GM18526 (cell line): ENCODE data around the gene SNAPC1.

Experiments used
- POLR2A ChIP-seq: IDR thresholded peaks from 3 replicates; pipeline ENCODE4 v1.6.1; 2011; ENCODE audit not compliant: insufficient read length; ENCODE audit errors: extremely low read depth

The SNAPC1 gene, protein sequence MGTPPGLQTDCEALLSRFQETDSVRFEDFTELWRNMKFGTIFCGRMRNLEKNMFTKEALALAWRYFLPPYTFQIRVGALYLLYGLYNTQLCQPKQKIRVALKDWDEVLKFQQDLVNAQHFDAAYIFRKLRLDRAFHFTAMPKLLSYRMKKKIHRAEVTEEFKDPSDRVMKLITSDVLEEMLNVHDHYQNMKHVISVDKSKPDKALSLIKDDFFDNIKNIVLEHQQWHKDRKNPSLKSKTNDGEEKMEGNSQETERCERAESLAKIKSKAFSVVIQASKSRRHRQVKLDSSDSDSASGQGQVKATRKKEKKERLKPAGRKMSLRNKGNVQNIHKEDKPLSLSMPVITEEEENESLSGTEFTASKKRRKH

GRCh38 chr14:61761959-61762786 lies at the start of gene SNAPC1:
SNAPC1 (plus strand) TSS chr14:61762420; CDS start chr14:61762461, 41 bp downstream.
- peak; percentile 73 for TF ChIP-seq POLR2A

- TF ChIP-seq POLR2A, result no peak
These were observed 48.3 kb upstream of the SNAPC1 start for GRCh38 chr14:61713724-61714437.

GRCh38 chr14:61716956-61717355 lies 45.3 kb upstream of the SNAPC1 start:
- TF ChIP-seq POLR2A, result no peak

- TF ChIP-seq POLR2A, result no peak
These were observed 44.2 kb upstream of the SNAPC1 start for GRCh38 chr14:61718039-61718438.

DNA sequence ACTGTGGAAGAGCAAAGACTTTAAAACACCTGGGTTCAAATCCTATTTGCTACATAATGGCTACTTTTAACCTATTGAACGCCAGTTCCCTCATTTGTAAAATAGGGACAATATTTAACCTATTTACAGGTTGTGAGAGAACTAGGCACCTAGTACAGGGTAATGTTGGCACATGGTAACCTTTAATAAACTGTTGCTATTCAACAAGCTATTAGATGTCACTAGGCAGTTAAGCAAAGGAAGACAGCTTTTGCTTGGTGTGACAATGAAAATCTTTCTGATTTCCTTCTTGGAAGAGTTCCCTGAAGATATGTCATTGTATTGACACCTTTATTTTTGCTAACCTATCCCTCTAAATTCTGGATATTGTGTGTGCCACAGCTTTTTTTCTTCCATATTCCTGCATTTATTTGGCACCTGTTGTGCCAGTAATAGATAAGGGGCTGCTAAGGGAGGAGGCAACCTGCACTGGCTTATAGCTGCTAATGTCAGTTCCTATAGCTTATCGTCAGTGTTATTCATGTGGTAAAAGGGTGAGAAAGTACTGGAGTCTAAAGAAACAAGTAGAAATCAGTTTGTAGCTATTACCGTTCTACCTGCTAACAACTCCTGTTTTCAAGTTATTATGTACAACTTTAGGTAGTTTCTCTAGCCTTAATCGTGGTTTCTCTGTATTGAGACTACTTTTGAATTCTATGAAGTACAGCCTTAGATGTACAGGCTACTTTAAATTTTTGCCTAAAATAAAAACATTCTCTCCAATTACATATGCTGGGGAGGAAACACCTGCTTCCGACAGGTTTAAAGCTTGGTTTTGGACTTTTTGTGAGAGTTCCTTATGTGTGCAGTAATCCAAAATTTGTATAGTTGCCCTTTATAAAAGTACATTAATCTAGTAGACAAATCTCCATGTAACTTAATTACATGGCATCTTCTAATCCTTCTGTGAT lies 42.6 kb upstream of the SNAPC1 start:
- no peak for TF ChIP-seq POLR2A

- no peak for TF ChIP-seq POLR2A
These were observed 41.9 kb upstream of the SNAPC1 start for GRCh38 chr14:61720294-61720661.

GRCh38 chr14:61720741-61721140 lies 41.5 kb upstream of the SNAPC1 start:
- no peak for TF ChIP-seq POLR2A

DNA sequence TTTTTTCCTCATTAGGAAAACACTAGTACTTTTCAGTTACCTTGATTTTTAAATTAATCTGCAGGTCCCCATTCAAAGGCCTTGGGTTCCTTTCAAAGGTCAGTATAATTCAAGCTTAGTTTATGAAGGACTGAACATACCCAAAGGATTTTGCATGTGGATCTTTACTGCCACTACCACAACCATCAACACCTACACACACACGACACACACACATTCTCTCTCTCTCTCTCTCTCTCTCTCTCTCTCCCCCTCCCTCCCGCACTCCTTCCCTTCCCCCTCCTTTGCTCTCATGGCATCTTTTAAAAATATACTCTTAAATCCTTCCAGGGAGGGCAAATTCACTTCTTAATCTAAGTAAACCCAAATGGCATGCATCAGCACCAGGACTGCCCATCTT lies 38.1 kb upstream of the SNAPC1 start:
- TF ChIP-seq POLR2A, result no peak

GRCh38 chr14:61726778-61727658 lies 35.2 kb upstream of the SNAPC1 start:
- TF ChIP-seq POLR2A, result no peak

DNA sequence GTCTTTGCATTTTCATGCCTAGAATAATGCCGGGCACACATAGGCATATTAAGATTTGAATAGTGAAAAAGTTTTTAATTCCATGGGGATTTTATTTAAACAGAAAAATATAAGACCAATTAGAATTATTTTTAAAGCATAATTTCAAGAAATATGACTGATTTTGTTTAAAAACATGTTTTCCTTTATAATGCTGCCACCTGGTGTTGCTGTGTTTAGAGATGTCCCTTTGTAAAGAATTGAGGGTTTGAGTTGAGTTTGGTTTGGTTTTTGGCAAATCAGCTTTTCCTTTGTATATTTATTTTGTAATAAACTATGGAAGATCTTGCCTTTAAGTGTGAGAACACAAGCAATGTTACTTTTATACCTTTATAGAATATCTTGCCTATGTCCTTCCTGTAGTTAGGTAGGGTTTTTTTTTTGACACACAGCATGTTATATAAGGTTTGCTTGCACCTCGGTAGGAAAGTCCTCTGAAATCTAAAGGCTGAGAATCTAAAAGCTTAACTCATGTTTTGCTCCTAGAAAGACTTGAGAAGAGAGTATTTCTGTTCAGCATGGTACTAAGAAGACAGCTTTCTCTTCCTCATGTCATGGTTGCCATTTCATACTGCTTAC lies 31.4 kb upstream of the SNAPC1 start:
- TF ChIP-seq POLR2A, result no peak

DNA sequence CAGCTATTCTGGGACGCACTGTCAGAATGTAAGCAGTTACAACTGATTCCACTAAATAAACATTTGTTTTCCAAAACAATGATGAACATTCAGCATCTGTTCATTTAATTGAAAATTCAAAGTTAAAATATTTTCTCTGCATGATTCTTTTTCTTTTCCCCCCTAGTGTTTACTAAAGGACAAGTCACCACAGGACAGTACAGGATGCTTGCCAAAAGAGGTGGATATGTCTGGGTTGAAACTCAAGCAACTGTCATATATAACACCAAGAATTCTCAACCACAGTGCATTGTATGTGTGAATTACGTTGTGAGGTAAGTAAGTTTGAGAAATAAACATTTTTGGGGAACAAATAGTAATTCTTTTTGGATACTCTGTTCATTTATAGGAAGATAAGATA lies 28.2 kb upstream of the SNAPC1 start:
- no peak for TF ChIP-seq POLR2A

DNA sequence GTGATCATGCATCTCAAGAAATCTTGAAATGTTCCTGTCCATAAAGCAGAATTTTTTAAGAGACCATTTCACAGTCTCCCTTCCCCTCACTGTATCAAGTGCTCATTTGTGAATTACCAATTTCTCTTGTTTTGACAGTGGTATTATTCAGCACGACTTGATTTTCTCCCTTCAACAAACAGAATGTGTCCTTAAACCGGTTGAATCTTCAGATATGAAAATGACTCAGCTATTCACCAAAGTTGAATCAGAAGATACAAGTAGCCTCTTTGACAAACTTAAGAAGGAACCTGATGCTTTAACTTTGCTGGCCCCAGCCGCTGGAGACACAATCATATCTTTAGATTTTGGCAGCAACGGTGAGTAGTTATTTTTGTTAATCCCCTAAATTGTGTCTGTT lies 25.5 kb upstream of the SNAPC1 start:
- no peak for TF ChIP-seq POLR2A

- TF ChIP-seq POLR2A, result no peak
These were observed 24.3 kb upstream of the SNAPC1 start for GRCh38 chr14:61737915-61738314.
